GM12801 (cell line): ENCODE data around the gene MAT2B.

Experiments used
- CTCF ChIP-seq: IDR thresholded peaks from one replicate; pipeline ENCODE4 v1.5.1; 2011; ENCODE audit warnings: control low read depth; ENCODE audit not compliant: insufficient read length; ENCODE audit errors: extremely low read depth

Gene MAT2B

GRCh38 chr5:163563880-163564279, 58.5 kb downstream of the MAT2B start:
- TF ChIP-seq CTCF, result no peak

- no peak for TF ChIP-seq CTCF
Measured at GRCh38 chr5:163564321-163564938, 59.0 kb downstream of the MAT2B start.

GRCh38 chr5:163565492-163565891, 60.1 kb downstream of the MAT2B start:
- TF ChIP-seq CTCF, result no peak

- no peak for TF ChIP-seq CTCF
Measured at GRCh38 chr5:163565931-163566608, 60.7 kb downstream of the MAT2B start.

- no peak for TF ChIP-seq CTCF
Measured at GRCh38 chr5:163566678-163567077, 61.3 kb downstream of the MAT2B start.

- TF ChIP-seq CTCF, result no peak
Measured at GRCh38 chr5:163567811-163568210, 62.4 kb downstream of the MAT2B start.
